ENCODE measurements around the gene KNDC1.

The KNDC1 gene

GRCh38 chr10:133156674-133157579, 3.1 kb upstream of the KNDC1 start:
- FAIRE-seq (no peak), DNase-seq (ENCODE audit: insufficient read length, low spot score) (no peak)
- no peak for TF ChIP-seq POLR2A (IDR thresholded peaks at IDR 0.05; ENCODE audit: low read depth, low read length)

- DNase-seq (ENCODE audit: insufficient read length, low spot score) = no peak
- FAIRE-seq = no peak
Measured at GRCh38 chr10:133157662-133158436, 2.2 kb upstream of the KNDC1 start.

GRCh38 chr10:133158437-133158755, 1.6 kb upstream of the KNDC1 start:
- DNase-seq (ENCODE audit: insufficient read length, low spot score) = no peak
- TF ChIP-seq POLR2A (IDR thresholded peaks at IDR 0.05; ENCODE audit: low read depth, low read length) = no peak
- no peak for FAIRE-seq

More at GRCh38 chr10:133157662-133158436, 2.2 kb upstream of the KNDC1 start:
- no peak for TF ChIP-seq POLR2A (IDR thresholded peaks at IDR 0.05; ENCODE audit: low read depth, low read length)

GRCh38 chr10:133158756-133159610, 1.0 kb upstream of the KNDC1 start:
- FAIRE-seq (no peak), DNase-seq (ENCODE audit: insufficient read length, low spot score) (no peak)
- TF ChIP-seq POLR2A (IDR thresholded peaks at IDR 0.05; ENCODE audit: low read depth, low read length) = no peak

GRCh38 chr10:133159611-133159949, 439 bp upstream of the KNDC1 start:
- DNase-seq (ENCODE audit: insufficient read length, low spot score) (no peak), FAIRE-seq (no peak)
- TF ChIP-seq POLR2A (IDR thresholded peaks at IDR 0.05; ENCODE audit: low read depth, low read length) = no peak

GRCh38 chr10:133160826-133161471, 930 bp downstream of the KNDC1 start:
- TF ChIP-seq POLR2A (IDR thresholded peaks at IDR 0.05; ENCODE audit: low read depth, low read length) = no peak
- no peak for FAIRE-seq
- no peak for DNase-seq (ENCODE audit: insufficient read length, low spot score)

GRCh38 chr10:133161486-133162109, 1.6 kb downstream of the KNDC1 start:
- FAIRE-seq = no peak
- no peak for DNase-seq (ENCODE audit: insufficient read length, low spot score)
- no peak for TF ChIP-seq POLR2A (IDR thresholded peaks at IDR 0.05; ENCODE audit: low read depth, low read length)

GRCh38 chr10:133162178-133162909, 2.3 kb downstream of the KNDC1 start:
- DNase-seq (ENCODE audit: insufficient read length, low spot score) (no peak), FAIRE-seq (no peak)
- no peak for TF ChIP-seq POLR2A (IDR thresholded peaks at IDR 0.05; ENCODE audit: low read depth, low read length)

- TF ChIP-seq POLR2A (IDR thresholded peaks at IDR 0.05; ENCODE audit: low read depth, low read length) = no peak
- no peak for FAIRE-seq
Measured at GRCh38 chr10:133162910-133163856, 3.2 kb downstream of the KNDC1 start.

GRCh38 chr10:133163889-133164815, 4.1 kb downstream of the KNDC1 start:
- TF ChIP-seq POLR2A (IDR thresholded peaks at IDR 0.05; ENCODE audit: low read depth, low read length) = no peak
- FAIRE-seq = no peak
- no peak for DNase-seq (ENCODE audit: insufficient read length, low spot score)

More at GRCh38 chr10:133162910-133163856, 3.2 kb downstream of the KNDC1 start:
- DNase-seq (ENCODE audit: insufficient read length, low spot score) = no peak

Data from H54 (cell line).